ENCODE data around the gene TP63.

Gene TP63

DNA sequence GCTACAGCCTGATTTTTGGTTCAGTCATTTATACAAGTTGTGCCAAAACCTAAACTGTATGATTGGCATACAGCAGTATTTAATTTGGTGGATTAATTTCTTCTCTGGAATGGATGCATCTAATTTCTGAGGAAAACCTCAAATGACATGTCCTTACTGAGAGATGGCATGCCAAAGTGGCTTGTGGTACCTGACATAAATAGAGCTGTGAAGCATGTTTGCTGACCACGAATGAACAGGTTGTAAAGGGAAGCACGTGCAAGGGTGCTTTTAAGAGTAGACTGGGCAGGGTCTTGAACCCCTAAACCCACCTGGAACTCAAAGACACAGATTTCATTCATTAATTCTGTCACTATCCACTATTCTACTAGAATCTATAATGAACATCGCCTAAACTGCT lies 77.2 kb downstream of the TP63 start:
- Histone ChIP-seq H3K9me3 (ENCODE audit: control insufficient read depth, low read length) (no peaks in the 10 kb centered on the region), H3K4me3 (ENCODE audit: low read depth, low read length) (no peak overlapping the region), H2AFZ (no peak overlapping the region), H3K36me3 (ENCODE audit: control insufficient read depth, insufficient read depth, low read length) (no peaks in the 10 kb centered on the region), H3K27me3 (ENCODE audit: control insufficient read depth, insufficient read depth, low read length) (no peaks in the 10 kb centered on the region), H3K9ac (no peak overlapping the region), H3K4me2 (ENCODE audit: low read length) (no peak overlapping the region), H3K27ac (no peak overlapping the region), H3K79me2 (no peaks in the 10 kb centered on the region), H3K4me1 (no peaks in the 10 kb centered on the region)
- TF ChIP-seq, protein P1, sequence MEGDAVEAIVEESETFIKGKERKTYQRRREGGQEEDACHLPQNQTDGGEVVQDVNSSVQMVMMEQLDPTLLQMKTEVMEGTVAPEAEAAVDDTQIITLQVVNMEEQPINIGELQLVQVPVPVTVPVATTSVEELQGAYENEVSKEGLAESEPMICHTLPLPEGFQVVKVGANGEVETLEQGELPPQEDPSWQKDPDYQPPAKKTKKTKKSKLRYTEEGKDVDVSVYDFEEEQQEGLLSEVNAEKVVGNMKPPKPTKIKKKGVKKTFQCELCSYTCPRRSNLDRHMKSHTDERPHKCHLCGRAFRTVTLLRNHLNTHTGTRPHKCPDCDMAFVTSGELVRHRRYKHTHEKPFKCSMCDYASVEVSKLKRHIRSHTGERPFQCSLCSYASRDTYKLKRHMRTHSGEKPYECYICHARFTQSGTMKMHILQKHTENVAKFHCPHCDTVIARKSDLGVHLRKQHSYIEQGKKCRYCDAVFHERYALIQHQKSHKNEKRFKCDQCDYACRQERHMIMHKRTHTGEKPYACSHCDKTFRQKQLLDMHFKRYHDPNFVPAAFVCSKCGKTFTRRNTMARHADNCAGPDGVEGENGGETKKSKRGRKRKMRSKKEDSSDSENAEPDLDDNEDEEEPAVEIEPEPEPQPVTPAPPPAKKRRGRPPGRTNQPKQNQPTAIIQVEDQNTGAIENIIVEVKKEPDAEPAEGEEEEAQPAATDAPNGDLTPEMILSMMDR (IDR thresholded peaks at IDR 0.05) = no peak

DNA sequence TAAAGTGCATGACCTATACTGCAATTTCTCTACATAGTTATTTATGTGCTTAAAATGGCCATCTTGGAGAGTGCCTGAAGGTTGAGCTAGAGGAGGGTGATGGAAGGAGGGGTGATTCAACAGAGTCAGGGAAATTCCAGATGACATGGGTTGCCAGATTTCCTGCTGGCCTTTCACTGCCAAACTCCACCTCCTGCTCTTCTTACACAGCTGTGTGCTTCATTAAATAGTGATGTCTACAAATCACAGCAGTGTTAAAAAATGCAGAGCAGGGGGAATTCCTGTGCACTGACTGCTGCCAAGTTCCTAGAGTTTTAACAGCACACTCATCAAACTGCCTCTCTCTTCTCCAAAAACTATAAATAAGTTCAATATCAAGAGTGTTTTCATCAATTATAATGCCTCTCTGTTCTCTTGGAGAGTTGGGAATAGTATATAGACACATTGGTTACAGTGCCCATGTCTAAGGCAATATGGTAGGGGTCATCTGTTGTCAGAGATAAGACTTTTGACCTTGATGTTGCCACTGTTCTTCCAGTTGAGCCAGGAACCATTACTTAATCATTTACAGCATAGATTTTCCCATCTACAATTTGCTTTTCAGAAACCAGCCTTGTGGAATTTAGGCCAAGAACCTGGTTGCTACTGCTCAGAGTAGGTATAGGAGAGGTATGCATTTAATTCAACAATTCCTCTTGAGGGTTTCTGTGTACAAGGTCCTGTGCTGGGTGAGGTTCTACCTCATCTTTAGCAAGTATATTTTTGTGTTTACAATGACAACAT lies 79.6 kb downstream of the TP63 start:
- no peak overlapping the region for H2AFZ ChIP-seq
- no peaks in the 10 kb centered on the region for H3K27me3 ChIP-seq (ENCODE audit: control insufficient read depth, insufficient read depth, low read length)
- H3K4me1 ChIP-seq = peaks cover 14% of the 10 kb centered on the region
- TF ChIP-seq, protein P1 (IDR thresholded peaks at IDR 0.05) = no peak
- H3K4me2 ChIP-seq (ENCODE audit: low read length) = no peak overlapping the region
- H3K4me3 ChIP-seq (ENCODE audit: low read depth, low read length) = no peak overlapping the region
- H3K27ac ChIP-seq = no peak overlapping the region
- H3K36me3 ChIP-seq (ENCODE audit: control insufficient read depth, insufficient read depth, low read length) = no peaks in the 10 kb centered on the region
- H3K79me2 ChIP-seq = no peaks in the 10 kb centered on the region
- no peaks in the 10 kb centered on the region for H3K9me3 ChIP-seq (ENCODE audit: control insufficient read depth, low read length)
- no peak overlapping the region for H3K9ac ChIP-seq

DNA sequence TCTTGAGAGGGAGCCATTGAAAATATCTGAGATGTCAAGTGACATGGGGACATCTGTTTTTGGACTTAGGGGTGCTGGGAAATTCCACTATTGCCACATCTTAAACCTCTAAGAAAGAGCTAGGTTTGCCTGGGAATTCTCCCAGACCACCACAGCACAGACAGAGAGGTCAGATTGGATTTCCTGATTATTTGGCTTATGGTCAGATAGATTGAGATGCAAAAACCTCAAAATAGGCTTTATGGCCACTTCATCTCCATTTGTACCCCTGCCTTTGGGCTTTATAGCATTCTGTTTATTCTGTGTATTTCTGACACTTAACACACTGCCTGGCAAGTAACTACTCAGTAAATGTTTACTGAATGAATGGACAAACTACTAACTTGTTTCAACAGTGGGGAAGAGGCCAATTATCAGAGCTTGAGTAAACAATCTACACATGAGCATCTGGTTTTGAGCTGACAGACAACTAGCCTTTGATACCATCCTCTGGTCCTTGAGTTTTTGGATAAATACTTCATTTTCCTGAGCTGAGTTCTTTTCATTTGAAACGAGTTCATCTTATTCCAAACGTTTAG lies 81.8 kb downstream of the TP63 start:
- no peaks in the 10 kb centered on the region for H3K79me2 ChIP-seq
- H3K4me1 ChIP-seq = peaks cover 14% of the 10 kb centered on the region
- no peak overlapping the region for H3K4me2 ChIP-seq (ENCODE audit: low read length)
- H3K4me3 ChIP-seq (ENCODE audit: low read depth, low read length) = no peak overlapping the region
- no peaks in the 10 kb centered on the region for H3K36me3 ChIP-seq (ENCODE audit: control insufficient read depth, insufficient read depth, low read length)
- no peak overlapping the region for H2AFZ ChIP-seq
- TF ChIP-seq, protein P1 (IDR thresholded peaks at IDR 0.05) = no peak
- H3K9me3 ChIP-seq (ENCODE audit: control insufficient read depth, low read length) = no peaks in the 10 kb centered on the region
- H3K27ac ChIP-seq = no peak overlapping the region
- no peaks in the 10 kb centered on the region for H3K27me3 ChIP-seq (ENCODE audit: control insufficient read depth, insufficient read depth, low read length)
- no peak overlapping the region for H3K9ac ChIP-seq

DNA sequence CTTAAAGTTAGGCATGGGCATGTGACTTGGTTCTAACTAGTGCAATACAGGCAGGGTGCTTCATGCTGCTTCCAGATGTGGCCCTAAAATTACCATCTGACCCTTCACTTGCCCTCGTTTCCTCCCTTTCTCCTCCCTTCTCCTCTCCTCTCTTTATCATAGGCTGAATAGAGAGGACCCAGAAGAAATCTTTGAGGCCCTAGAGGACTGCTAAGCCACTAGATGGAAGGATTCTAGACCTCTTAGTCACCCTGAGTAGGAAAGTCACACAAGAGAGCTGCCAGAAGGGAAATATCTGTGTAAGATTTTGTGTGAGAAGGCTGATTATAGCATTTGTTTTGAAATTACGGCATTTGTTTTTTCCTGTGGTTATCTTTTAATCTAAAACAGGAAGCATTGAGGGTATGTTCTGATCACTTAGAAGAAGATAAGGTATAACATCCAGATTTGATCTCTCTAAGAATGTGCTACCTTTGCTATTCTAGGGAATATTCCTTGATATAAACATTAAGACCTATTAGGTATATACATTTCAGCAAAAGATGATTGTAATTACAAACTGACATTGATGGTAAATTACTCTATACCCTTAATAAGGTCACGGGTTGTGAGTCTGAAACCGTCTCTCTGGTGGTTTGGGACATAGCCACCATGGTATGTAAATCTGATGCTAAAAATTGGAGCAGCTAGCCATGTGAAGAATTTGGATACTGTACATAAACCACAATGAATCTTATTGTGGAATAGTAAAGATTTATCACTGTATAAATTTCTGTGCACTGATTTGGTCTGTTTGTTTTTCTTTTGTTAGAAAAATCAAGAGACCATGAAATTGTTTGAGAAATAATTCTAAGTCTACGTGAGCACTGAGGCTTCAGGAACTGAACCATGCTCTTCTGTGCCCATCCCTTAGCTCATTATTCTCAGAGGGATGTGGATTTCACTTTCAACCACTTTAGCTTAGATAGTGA lies 84.1 kb downstream of the TP63 start:
- Histone ChIP-seq H3K79me2 (no peaks in the 10 kb centered on the region), H3K4me3 (ENCODE audit: low read depth, low read length) (no peak overlapping the region), H3K27ac (no peak overlapping the region), H3K36me3 (ENCODE audit: control insufficient read depth, insufficient read depth, low read length) (no peaks in the 10 kb centered on the region), H3K4me2 (ENCODE audit: low read length) (no peak overlapping the region), H3K9me3 (ENCODE audit: control insufficient read depth, low read length) (no peaks in the 10 kb centered on the region), H3K9ac (no peak overlapping the region), H2AFZ (peak overlapping the region; percentile 33), H3K27me3 (ENCODE audit: control insufficient read depth, insufficient read depth, low read length) (no peaks in the 10 kb centered on the region), H3K4me1 (peaks cover 14% of the 10 kb centered on the region)
- TF ChIP-seq, protein P1 (IDR thresholded peaks at IDR 0.05) = no peak
